T follicular helper cell (primary cell): Measurements from ENCODE around the gene FAM8A1.

Experiments used
- DNase-seq: peaks from one replicate; pipeline ENCODE4 v3.0.0-alpha.2; 2020; ENCODE audit warnings: low read depth

The FAM8A1 gene

DNA sequence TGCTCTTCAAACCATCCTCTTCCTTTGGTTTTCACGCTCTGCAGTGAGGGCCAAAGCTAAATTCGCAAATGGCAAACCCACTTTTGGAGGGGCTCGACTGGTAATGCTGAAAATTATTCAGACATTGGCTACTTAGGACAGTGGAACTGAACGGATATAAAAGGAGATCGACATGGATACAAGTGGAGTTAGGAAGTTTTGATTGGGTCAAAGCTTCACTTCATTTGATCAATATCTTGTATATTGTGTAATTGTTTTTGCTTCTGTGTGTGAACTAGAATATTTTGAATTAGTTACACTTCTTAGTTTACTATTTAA lies 1.2 kb downstream of the FAM8A1 start:
- no peak for DNase-seq

GRCh38 chr6:17602888-17603287 lies 2.8 kb downstream of the FAM8A1 start:
- no peak for DNase-seq

DNA sequence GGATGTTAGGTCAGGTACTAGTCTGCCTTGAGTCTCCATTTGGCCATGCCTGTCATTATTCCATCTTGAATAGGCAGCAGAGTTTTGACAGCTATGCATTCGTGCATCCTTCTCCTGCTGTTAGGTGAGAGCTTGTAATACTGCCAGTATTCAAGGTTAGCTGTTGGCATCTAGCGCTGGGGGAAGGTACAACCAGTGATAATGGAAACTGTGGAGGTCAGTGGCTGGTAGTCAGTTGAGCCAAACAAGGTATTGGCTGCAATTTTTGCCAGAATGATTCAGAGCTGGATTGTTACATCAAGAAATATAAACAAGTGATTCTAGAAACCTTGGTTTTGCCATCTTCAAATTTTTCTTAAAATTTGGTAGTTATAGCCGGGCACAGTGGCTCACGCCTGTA lies 6.5 kb downstream of the FAM8A1 start:
- DNase-seq, result no peak

DNA sequence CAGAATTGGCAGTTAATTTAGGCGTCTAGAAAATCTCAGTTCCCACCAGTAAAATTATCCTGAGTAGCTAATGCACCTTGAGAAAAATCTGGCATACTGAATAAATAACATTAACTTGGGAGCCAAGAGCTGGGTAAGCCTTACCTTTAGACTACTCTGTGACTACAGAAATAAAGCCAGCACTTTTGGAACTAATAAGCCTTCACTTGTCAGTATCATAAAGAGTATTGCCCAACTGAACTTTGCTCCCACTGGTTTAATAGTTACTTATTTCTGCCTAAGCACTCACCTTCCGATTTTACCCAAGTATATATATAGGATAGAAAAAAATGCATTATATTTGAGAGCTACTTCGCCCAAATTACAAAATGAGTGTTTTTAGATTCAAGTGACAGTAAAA lies 10.7 kb downstream of the FAM8A1 start:
- no peak for DNase-seq

DNA sequence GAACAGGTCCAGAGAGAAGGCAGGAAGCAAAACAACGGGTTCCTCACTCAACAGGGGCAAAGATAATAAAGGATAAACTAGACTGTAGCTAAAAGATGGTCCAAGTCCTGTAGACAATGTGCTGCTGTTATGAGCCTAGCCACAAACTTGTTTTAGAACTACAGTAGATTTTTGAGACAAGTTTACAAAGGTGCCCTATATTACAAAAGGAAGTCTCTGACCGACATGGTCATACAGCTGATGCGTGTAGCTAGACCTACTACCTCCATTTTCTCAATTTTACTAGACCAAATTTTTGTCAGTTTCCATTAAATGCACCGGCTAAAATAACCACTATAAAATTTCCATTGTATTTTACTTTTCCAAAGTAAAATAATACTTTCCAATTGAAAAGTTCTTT lies 11.9 kb downstream of the FAM8A1 start:
- no peak for DNase-seq

DNA sequence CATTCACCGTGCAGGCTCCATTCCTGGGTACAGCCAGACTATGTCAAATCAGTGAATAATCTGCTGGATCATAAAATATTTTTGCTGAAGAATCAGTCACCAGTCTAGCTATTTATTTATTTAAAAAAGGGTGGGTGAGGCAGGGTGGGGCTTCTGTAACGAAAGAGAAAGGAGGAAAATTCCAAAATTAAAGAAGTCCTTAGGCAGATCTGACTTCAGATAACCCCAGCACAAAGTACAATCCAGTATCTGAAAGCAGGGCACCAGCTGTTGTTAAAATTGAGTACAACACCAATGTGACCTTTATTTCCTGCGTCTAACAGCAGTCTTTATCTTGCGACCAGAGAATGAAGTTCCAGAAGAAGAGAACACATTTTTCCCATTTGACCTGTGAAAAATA lies 15.7 kb downstream of the FAM8A1 start:
- DNase-seq, result no peak

- no peak for DNase-seq
These were observed 20.9 kb downstream of the FAM8A1 start for GRCh38 chr6:17621003-17621402.

DNA sequence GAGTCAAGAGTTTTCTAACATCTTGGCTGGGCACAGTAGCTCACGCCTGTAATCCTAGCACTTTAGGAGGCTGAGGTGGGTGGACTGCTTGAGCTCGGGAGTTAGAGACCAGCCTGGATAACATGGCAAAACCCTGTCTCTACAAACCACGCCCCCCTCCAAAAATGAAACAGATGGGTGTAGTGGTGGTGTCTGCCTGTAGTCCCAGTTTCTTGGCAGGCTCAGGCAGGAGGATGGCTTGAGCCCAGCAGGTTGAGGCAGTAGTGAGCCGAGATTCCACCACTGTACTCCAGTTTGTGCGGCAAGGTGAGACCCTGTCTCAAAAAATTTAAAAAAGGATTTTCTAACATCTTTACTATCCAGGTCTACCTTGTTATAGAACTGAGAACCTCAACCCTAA lies 22.0 kb downstream of the FAM8A1 start:
- no peak for DNase-seq

DNA sequence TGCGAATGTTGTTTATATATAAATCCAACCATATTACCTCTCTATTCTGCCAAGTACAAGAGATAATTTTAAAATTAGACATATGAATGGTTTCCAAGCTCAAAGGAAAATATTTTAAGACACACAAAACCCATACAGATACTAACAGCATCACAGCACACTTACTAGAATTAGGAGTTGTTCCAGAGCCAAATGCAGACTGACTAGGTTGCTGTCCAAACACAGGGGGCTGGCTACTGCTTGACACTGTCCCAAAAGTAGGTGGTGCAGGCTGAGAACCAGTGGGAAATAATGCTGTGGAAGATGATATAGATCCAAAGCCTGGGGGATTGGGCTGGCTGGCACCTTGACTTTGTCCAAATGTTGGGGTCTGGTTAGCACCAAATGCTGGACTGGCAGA lies 24.3 kb downstream of the FAM8A1 start:
- no peak for DNase-seq

- no peak for DNase-seq
These were observed 28.8 kb downstream of the FAM8A1 start for GRCh38 chr6:17628873-17629272.

DNA sequence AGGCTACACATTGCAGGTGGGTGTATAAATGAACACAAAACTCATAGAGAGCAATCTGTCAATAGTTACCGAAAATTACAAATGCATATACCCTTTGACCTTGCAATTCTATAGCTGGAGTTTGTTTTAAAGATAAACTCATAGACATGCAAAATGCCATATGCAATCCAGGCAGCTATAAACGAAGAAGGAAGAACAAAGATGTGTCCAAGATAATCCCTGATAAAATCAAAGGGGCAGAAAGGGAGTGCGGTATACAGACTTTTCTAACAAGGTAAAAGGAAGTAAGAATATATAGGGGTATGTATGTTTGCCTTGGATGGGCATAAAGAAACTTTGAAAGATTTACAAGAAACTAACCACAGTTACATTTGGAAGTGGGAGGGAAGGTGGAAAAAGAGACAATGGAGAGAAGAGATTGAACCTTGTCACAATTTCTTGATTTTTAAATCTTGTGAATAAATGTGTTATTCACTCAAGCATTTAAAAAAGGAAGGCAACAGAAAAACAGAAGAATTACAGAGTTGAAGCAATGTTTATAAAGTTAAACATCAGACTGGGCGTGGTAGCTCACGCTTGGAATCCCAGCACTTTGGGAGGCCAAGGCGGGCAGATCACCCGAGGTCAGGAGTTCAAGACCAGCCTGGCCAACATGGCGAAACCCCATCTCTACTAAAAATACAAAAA lies 29.9 kb downstream of the FAM8A1 start:
- no peak for DNase-seq

DNA sequence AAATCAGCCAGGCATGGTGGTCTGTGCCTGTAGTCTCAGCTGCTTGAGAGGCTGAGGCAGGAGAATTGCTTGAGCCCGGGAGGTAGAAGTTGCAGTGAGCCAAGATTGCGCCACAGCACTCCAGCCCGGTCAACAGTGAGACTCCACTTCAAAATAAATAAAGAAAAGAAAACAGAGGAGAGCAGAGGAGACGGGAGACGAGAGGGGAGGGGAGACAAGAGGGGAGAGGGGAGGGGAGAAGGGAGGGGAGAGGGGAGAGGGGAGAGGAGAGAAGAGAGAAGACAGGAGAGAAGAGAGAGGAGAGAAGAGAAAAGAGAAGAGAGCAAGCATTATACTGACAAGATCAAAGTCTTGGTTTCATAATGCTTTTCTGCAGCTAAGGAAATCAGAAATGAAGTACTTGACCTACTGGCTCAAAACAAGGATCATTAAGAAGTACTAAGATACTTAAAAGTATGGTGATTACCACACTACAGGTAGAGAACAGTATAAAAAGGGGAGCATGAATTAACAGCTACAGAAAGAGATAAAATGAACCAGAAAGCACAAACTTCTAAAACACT lies 30.5 kb downstream of the FAM8A1 start:
- DNase-seq, result no peak

DNA sequence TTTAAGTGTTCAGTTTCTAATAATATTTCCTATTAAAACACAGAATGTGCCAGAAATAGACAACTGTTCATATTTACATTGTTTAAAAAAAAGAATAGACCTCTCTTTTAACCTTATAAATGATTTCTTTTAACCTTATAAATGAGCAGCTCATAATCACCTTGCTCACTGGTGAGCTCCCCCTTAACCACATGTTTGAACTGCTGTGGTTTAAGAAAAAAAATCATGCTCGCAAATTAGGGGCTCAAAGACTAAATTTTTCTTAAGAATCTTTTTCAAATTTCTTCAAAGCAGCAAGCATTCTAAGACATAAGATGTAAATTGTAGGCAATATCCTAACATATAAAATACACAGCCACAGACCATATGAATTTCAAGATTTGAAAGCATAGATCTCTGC lies 32.8 kb downstream of the FAM8A1 start:
- no peak for DNase-seq

- no peak for DNase-seq
These were observed 33.5 kb downstream of the FAM8A1 start for GRCh38 chr6:17633465-17634188.

- no peak for DNase-seq
These were observed 35.5 kb downstream of the FAM8A1 start for GRCh38 chr6:17635568-17635967.

- DNase-seq, result no peak
These were observed 38.2 kb downstream of the FAM8A1 start for GRCh38 chr6:17638212-17638715.

GRCh38 chr6:17640477-17640917 lies 40.4 kb downstream of the FAM8A1 start:
- DNase-seq, result no peak

DNA sequence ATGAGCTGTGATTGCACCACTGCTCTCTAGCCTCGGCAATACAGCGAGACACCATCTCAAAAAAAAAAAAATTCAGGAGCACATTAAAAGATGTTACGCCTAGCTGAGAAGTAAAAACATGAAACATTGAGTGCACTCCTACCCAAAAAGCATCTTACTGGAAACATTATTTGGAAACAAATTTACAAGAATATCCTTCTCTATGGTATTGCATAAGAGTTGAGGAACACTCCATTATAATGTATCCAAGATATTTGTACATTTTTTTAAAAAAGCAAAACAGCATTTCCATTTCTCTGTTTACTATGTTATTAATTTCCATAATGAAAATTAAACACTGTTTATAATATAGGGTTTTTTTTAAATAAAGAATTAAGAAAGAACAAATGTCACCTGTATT lies 48.6 kb downstream of the FAM8A1 start:
- DNase-seq, result no peak

DNA sequence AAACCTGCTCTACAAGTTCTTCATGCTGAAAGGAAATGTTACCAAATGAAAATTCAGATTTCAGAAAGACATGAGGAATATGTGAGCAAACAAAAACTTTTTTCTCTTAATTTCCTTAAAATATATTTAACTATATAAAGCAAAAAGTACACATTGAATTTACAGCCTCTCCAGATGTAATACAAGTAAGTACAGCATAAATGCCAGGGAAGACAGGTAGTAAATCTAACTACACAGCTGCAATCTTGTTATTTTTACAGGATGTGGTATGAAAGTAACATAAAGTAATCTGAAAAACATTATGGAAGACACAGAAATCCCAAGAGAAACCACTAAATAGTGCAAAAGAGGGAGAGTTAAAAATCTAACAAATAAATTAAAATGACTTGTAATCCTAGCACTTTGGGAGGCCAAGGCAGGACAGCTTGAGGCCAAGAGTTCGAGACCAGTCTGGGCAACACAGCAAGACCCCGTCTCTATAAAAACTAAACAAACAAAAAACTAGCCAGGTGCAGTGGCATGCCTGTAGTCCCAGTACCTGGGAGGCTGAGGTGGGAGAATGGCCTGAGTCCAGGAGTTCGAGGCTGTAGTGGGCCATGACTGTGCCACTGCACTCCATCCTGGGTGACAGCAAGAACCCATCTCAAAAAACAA lies 50.7 kb downstream of the FAM8A1 start:
- no peak for DNase-seq

- DNase-seq, result no peak
These were observed 53.2 kb downstream of the FAM8A1 start for GRCh38 chr6:17653198-17653882.

DNA sequence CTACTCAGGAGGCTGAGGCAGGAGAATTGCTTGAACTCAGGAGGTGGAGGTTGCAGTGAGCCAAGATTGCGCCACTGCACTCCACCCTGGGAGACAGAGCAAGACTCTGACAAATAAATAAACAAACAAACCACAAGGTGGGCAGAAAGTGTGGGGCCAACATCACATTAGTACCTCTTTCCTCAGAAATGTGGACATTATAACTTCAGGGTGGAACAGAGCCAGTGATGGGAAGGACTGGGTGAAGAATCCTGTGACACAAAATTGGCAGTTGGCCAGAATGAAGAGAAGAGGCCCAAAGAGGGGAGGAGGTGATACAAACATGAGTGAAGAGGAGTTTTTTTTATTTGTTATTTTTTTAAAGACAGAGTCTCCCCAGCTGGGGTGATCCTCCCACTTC lies 56.0 kb downstream of the FAM8A1 start:
- DNase-seq, result no peak

DNA sequence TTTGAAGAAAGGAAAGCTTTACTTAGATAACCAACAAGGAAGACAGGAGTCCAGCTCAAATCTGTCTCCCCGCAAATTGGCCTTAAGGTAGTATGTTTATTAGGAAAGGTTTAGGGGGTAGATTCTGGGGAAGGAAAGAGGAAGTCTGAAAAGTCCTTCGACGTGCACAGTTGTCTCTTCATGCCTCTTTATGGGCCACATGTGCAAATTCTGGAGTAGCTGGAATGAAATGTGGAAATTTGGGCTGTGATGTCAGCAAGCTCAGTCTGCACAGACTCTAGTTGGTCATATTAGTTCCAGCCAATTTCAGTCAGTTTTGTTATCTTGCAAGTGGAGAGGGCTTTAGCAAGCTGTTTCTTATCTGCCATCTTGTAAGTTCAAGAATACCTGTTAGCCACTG lies 56.5 kb downstream of the FAM8A1 start:
- no peak for DNase-seq
